ENCODE results near the gene HOXB4.

HOXB4 gene

DNA sequence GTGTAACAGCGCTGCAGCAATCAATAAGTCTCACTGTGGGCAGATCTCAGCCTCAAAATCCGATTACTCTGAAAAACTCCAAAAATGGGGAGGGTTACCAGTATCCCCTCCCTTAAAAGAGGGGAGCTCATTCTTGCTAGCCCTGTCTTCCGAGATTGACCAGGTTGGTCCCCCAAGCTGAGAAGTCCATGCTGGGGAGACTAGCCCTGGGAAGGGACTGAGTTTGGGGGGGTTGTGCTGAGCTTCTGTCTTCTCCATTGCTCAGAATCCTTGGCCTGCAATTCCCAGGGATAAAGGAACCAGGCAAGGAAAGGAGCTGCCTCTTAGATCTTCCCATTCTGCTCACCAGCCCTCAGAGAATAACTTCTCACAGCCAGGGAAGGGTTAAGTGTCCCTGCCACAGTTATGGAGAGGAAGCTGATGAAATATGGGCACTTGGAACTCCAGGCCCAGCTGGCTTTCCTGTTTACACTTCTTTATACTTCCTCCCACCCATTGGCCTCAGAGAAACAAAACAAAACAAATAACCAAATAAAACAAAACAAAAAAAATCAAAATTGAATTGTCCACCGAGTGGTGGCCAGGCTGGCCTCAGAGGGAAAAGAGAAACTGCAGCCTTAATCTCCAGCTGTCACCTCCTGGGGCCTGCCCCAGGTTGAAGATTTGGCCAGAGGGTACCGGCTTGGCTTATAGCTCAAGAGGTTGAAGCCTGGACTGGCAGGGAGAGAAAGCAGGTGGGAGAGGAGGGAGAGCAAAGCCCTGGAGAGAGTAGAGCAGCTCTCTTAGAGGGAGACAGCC, 9.3 kb upstream of the HOXB4 start:
- no peak for DNase-seq (ENCODE audit: extremely low read depth, low read depth)
- no peak overlapping the region for H3K4me3 ChIP-seq (replicated peaks; ENCODE audit: low read depth, low read length)
- TF ChIP-seq, protein P1, sequence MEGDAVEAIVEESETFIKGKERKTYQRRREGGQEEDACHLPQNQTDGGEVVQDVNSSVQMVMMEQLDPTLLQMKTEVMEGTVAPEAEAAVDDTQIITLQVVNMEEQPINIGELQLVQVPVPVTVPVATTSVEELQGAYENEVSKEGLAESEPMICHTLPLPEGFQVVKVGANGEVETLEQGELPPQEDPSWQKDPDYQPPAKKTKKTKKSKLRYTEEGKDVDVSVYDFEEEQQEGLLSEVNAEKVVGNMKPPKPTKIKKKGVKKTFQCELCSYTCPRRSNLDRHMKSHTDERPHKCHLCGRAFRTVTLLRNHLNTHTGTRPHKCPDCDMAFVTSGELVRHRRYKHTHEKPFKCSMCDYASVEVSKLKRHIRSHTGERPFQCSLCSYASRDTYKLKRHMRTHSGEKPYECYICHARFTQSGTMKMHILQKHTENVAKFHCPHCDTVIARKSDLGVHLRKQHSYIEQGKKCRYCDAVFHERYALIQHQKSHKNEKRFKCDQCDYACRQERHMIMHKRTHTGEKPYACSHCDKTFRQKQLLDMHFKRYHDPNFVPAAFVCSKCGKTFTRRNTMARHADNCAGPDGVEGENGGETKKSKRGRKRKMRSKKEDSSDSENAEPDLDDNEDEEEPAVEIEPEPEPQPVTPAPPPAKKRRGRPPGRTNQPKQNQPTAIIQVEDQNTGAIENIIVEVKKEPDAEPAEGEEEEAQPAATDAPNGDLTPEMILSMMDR (IDR thresholded peaks at IDR 0.05; ENCODE audit: low read depth, low read length, missing control alignments): no peak

DNA sequence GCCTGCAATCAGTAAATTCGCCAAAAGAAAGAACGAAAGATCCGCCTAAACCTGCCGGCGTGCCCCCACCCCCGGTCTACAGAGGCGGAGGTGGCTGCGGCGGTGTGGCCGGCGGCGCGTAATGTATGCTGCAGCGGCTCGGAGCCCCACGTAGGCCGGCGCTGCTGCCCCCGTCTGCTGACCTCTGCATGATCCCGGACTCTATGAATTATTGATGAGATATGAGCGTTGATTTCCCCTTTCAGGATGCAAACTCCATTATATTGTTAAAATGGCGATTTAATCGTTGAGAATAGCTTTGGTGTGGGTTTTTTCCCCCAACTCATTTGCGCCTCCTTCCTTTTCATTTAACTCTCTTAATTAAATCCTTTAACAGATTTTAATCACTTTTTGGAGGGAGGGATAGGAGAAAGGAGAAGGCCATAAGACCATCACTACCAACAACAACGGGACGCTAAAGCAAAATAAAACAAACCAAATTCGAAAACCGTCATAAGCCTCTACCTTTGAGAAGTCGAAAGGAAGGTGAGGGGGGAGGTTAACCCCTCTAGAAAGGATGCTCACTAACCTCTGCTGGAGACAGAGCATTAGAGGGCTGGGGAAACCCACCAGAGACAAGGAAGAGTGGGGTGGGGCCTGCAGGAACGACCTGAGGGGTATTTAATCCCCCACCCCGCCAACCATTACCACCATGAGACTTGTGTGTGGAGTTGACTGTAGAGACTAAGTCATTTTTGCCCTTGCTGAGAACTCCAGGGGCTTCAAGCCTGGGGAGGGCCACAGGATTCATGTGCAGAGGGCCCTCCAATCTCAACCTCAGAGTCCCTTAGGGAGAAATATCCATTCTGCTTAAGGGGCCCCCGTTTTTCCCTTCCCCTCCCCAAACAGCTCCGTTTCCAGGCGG, 8.5 kb upstream of the HOXB4 start:
- TF ChIP-seq, protein P1 (IDR thresholded peaks at IDR 0.05; ENCODE audit: low read depth, low read length, missing control alignments): no peak
- peak overlapping the region; percentile 57 for H3K4me3 ChIP-seq (replicated peaks; ENCODE audit: low read depth, low read length)
- DNase-seq (ENCODE audit: extremely low read depth, low read depth): no peak

DNA sequence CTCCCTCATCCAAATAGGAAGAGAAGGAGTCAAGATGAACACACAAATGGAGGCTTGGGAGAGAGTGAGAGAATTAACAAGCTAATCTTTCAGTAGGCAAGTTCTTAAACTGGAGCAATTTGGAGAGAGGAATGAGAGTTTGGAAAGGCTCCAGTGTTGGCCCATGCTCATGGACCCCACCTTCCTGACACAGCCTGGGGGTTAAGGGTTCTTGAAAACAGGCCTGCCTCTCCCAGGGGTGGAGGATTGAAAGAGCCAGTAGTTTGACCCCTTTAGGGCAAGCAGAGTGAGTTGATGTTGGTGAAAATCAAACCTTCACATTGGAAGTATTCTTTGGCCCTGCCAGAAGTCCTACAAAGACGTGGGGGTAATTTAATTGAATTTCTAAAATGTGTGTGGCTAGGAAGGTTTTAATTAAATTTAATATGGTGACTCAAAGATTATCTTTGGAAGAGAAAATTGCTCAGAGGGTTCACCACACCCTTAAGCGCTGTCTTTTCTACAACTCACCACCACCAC, 6.1 kb upstream of the HOXB4 start:
- no peak overlapping the region for H3K4me3 ChIP-seq (replicated peaks; ENCODE audit: low read depth, low read length)
- no peak for DNase-seq (ENCODE audit: extremely low read depth, low read depth)
- TF ChIP-seq, protein P1 (IDR thresholded peaks at IDR 0.05; ENCODE audit: low read depth, low read length, missing control alignments): no peak

DNA sequence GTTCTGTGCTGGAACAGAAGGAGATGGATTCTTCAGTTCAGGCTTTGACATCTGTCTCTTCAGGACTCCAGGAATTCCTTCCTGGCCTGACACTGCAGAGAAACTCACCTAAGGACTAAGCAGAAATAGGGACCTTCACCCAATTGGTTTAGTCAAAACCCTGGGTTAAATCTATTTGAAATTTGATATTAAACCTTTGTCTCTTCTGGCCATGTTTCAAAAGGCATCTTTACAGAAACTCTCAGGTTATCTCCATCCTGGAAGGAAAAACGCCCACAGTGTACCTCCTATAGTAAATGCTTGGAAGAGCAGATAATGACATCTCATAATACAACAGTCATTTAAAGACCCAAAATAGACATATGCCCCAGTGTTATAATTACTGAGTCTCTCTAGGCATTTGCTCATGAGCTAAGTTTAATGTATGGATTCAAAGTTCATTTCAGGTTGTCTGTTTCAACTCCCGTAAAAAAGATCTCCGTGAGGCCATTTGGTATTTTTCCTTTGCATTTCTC, 5.6 kb upstream of the HOXB4 start:
- no peak for DNase-seq (ENCODE audit: extremely low read depth, low read depth)
- TF ChIP-seq, protein P1 (IDR thresholded peaks at IDR 0.05; ENCODE audit: low read depth, low read length, missing control alignments): no peak
- no peak overlapping the region for H3K4me3 ChIP-seq (replicated peaks; ENCODE audit: low read depth, low read length)

DNA sequence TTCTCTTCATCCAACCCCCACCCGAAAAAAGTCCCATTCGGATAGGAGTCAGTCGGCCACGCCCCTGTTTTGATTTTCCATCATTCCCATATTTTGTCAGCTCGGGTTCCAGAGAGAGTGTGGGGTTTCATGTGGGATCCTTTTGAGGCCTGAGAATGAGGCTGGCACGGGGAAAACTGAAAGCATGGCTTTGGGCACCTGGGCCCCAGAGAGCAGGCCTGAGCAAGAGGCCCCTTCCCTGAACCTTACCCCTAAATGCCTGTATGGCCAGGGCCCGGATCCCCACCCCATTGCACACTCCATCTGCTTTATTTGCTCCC, 4.6 kb upstream of the HOXB4 start:
- TF ChIP-seq, protein P1 (IDR thresholded peaks at IDR 0.05; ENCODE audit: low read depth, low read length, missing control alignments): no peak
- no peak overlapping the region for H3K4me3 ChIP-seq (replicated peaks; ENCODE audit: low read depth, low read length)

DNA sequence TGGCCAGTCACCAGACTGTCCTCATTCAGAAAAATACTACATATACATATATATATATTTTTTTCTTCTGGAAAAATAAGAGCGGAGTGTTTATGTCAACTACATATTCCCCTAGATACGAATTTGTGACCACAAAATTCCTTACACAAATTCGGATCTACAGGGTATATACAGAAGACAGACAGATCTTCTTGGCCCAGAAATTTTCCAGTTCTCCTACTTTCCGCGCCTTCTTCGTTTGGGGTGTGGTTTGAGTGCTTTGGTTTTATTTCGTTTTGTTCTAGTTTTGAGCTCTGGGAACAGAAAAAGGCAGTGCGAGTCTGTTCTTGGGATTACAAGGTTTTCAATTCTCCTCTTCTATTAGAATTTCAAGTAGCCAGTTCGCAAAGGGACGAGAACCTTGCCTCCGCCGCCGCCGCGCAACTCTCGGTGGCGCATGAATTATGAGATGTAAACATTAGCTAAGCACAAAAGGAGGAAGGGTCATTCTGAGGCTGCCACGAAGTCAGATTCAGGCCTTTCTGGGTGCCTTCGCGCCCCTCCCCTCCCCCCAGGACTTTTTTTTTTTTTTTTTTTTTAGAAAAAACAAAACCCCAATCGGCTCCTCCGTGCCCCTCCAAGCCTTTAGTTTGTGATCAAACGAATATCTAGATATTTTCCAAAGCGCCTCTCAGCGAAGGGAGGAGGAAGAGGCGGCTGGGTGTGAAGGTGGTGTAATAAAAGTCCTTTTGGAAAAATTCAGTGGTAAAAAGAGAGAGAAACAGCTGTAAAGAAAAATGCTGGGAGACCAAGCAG, 1.8 kb upstream of the HOXB4 start:
- DNase-seq (ENCODE audit: extremely low read depth, low read depth): no peak
- no peak overlapping the region for H3K4me3 ChIP-seq (replicated peaks; ENCODE audit: low read depth, low read length)
- TF ChIP-seq, protein P1 (IDR thresholded peaks at IDR 0.05; ENCODE audit: low read depth, low read length, missing control alignments): no peak

More for the DNA sequence above, 4.6 kb upstream of the HOXB4 start:
- no peak for DNase-seq (ENCODE audit: extremely low read depth, low read depth)
